ENCODE measurements around the gene CORO2A.

Gene CORO2A

DNA sequence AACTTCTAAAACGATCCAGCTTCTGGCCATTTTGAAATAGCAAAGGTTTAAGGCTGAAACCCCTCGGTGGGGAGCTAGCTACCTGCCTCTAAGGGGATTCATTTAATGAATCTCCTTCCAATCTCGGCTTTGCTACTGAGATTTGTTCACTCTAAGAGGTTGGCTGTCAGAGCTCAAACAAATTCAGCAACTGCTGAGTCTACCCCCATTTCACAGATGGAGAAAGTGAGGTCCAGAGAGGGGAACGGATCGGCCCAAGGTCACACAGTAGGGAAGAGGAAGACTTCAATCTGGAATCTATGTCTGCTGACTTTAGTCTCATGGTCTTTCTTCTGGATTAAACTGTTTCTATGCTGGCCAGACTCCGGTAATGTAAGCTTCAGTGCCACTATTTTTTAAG lies 3.0 kb downstream of the CORO2A start:
- H3K9me3 ChIP-seq (ENCODE audit: control insufficient read depth, low read length): no peaks in the 10 kb centered on the region
- no peak overlapping the region for H3K4me3 ChIP-seq (ENCODE audit: low read length)
- H3K36me3 ChIP-seq (ENCODE audit: control insufficient read depth, insufficient read depth, low read length, severe bottlenecking): no peaks in the 10 kb centered on the region
- H3K9ac ChIP-seq (ENCODE audit: low read length): no peak overlapping the region
- no peak for DNase-seq (ENCODE audit: low read depth)
- H3K4me1 ChIP-seq (ENCODE audit: control insufficient read depth, insufficient read depth, low read length): peaks cover 4% of the 10 kb centered on the region
- H3K27me3 ChIP-seq (replicated peaks; ENCODE audit: control insufficient read depth, insufficient read depth, low read length): no peaks in the 10 kb centered on the region

DNA sequence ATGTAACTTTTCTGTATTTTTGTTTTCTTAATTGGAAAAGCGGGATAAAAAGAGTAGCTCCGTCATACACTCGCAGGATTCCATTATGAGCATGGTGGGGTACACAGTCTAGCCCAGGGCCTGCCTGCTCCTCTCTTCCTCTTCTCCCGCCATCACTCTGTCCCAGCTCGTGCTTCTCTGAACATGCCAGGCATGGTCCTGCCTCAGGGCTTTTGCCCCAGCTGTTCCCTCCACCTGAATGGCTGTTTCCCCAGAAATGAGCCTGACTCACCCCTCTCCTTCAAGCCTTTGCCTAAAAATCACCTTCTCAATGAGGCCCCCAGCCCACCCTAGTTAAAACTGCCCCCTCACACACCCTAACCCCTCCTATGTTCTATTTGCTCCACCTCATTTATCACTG lies 4.5 kb downstream of the CORO2A start:
- no peaks in the 10 kb centered on the region for H3K9me3 ChIP-seq (ENCODE audit: control insufficient read depth, low read length)
- no peak overlapping the region for H3K9ac ChIP-seq (ENCODE audit: low read length)
- no peaks in the 10 kb centered on the region for H3K4me1 ChIP-seq (ENCODE audit: control insufficient read depth, insufficient read depth, low read length)
- H3K36me3 ChIP-seq (ENCODE audit: control insufficient read depth, insufficient read depth, low read length, severe bottlenecking): no peaks in the 10 kb centered on the region
- H3K27me3 ChIP-seq (replicated peaks; ENCODE audit: control insufficient read depth, insufficient read depth, low read length): no peaks in the 10 kb centered on the region
- DNase-seq (ENCODE audit: low read depth): no peak
- no peak overlapping the region for H3K4me3 ChIP-seq (ENCODE audit: low read length)

DNA sequence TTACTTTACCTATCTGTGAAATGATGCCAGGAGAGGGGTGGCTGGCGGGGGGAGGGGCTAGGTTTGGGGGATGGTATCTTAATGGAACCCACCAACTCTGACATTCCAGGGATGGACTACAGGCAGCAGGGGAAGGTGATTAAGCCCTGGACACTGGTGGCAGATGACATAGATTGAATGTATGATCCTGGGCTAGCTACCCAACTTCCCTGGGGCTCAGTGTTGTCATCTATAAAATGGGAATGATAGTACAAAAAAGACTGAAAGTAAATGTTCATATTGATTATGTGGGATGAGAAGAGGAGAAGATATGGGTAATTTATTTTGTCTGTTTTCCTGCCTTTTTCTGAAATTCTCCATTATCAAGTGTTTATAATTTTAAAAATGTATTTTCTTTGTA lies 6.2 kb downstream of the CORO2A start:
- Histone ChIP-seq H3K27me3 (replicated peaks; ENCODE audit: control insufficient read depth, insufficient read depth, low read length) (no peaks in the 10 kb centered on the region), H3K4me1 (ENCODE audit: control insufficient read depth, insufficient read depth, low read length) (no peaks in the 10 kb centered on the region), H3K36me3 (ENCODE audit: control insufficient read depth, insufficient read depth, low read length, severe bottlenecking) (no peaks in the 10 kb centered on the region), H3K9me3 (ENCODE audit: control insufficient read depth, low read length) (no peaks in the 10 kb centered on the region), H3K9ac (ENCODE audit: low read length) (no peak overlapping the region), H3K4me3 (ENCODE audit: low read length) (no peak overlapping the region)
- DNase-seq (ENCODE audit: low read depth): no peak

DNA sequence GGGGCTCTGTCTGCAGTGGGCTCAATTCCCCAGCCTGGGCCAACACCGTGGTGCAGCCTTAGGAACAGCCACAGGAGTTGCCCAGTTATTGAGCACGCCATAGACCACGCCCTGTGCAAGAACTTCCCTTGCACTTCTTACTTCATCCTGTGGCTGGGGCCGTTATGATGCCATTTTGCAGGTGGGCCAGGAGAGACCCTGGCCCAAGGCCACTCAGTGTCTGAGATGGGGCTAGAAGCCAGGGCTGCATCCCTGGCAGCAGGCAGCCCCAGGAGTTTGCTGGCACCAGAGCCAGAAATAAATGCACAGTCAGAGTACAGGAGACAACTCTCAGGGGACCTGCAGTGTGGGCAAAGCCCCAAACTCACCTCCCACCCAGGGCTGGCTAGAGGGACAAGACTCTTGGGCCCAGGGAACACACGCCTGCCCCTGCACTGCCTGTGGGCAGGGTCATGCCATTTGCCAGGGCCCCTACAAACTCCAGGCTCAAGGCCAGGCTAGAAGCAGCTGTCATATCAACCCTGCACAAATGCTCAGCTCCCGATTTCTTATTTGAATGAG lies 6.7 kb downstream of the CORO2A start:
- no peak for DNase-seq (ENCODE audit: low read depth)
- no peaks in the 10 kb centered on the region for H3K9me3 ChIP-seq (ENCODE audit: control insufficient read depth, low read length)
- H3K27me3 ChIP-seq (replicated peaks; ENCODE audit: control insufficient read depth, insufficient read depth, low read length): no peaks in the 10 kb centered on the region
- H3K36me3 ChIP-seq (ENCODE audit: control insufficient read depth, insufficient read depth, low read length, severe bottlenecking): no peaks in the 10 kb centered on the region
- no peak overlapping the region for H3K9ac ChIP-seq (ENCODE audit: low read length)
- H3K4me3 ChIP-seq (ENCODE audit: low read length): no peak overlapping the region
- no peaks in the 10 kb centered on the region for H3K4me1 ChIP-seq (ENCODE audit: control insufficient read depth, insufficient read depth, low read length)

DNA sequence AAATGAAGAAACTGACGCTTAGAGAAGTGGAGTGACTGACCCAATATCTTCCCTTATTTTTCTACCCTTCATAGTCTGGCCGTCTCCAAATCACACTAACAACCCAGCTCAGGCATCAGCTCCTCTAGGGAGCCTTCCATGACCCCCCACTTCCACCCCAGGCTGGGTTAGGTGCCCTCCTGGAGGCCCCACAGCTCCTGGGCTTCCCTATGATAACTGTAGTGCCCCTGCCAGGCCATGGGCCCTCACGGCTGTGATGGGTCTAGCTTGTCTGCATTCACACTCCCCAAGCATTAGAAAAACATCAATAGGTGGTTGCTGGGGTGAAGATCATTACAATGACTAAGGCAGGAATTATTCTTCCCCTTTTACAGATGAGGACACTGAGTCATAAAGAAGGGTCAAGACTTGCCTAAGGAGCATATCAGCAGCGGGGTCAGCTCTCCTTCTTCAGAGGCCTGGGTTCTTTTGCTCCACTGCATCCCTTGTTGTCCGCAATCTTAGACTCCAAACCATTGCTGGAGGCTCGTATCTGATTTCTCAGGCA lies 7.3 kb downstream of the CORO2A start:
- Histone ChIP-seq H3K27me3 (replicated peaks; ENCODE audit: control insufficient read depth, insufficient read depth, low read length) (peaks cover 2% of the 10 kb centered on the region), H3K4me1 (ENCODE audit: control insufficient read depth, insufficient read depth, low read length) (no peaks in the 10 kb centered on the region), H3K9ac (ENCODE audit: low read length) (no peak overlapping the region), H3K9me3 (ENCODE audit: control insufficient read depth, low read length) (no peaks in the 10 kb centered on the region), H3K4me3 (ENCODE audit: low read length) (no peak overlapping the region), H3K36me3 (ENCODE audit: control insufficient read depth, insufficient read depth, low read length, severe bottlenecking) (no peaks in the 10 kb centered on the region)
- DNase-seq (ENCODE audit: low read depth): no peak

DNA sequence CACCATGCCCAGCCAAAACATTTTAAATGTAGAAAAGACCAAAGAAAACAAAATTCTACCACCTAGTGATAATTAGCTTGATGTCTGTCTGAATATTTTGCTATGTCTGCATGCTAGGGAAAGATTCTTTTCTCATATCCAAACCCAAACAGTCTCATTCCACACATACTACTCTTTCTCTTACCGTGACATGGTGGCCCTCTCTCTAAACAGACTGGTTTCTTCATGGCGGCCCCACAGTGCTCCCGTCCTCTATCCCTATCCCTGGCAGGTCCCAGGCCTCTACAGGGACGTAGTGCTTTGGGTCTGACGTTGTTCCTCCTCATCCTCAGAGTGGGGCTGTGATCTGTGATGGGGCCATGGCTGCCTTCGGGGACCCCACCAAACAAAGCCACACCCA lies 8.1 kb downstream of the CORO2A start:
- Histone ChIP-seq H3K9me3 (ENCODE audit: control insufficient read depth, low read length) (no peaks in the 10 kb centered on the region), H3K4me3 (ENCODE audit: low read length) (no peak overlapping the region), H3K27me3 (replicated peaks; ENCODE audit: control insufficient read depth, insufficient read depth, low read length) (peaks cover 5% of the 10 kb centered on the region), H3K36me3 (ENCODE audit: control insufficient read depth, insufficient read depth, low read length, severe bottlenecking) (no peaks in the 10 kb centered on the region), H3K4me1 (ENCODE audit: control insufficient read depth, insufficient read depth, low read length) (no peaks in the 10 kb centered on the region), H3K9ac (ENCODE audit: low read length) (no peak overlapping the region)
- DNase-seq (ENCODE audit: low read depth): no peak

DNA sequence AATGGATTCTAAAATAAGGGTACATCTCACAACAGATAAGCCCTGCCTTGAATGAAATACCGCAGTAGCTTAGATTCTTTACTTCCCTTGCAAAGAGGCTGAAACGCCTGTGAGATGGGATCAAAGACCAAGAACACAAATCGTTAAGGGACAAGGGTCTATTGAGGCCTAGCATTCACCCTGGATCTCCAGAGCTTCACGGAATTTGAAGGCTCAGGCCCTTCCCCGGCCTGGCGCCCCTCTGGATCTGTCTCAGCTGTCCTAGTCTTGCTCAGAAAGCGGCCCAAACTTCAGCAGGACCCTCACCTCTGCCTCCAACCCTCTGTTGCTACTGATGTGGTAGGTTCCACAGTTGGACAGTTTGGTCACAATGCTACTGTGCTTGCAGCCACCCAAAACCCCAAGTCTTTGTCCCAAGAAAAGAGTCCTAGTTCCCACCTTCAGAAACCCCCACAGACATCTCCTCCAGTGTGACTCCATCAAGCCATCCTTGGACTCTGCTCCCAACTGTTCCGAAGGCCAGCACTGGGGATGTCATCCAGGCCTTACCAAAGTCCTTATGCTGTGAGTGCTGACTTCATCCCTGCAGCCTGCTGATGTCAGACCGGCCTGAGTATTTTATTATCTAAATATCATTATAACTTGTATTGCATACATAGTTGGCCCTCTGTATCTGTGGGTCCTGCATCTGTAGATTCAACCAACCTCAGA lies 9.4 kb downstream of the CORO2A start:
- DNase-seq (ENCODE audit: low read depth): no peak
- H3K9ac ChIP-seq (ENCODE audit: low read length): no peak overlapping the region

DNA sequence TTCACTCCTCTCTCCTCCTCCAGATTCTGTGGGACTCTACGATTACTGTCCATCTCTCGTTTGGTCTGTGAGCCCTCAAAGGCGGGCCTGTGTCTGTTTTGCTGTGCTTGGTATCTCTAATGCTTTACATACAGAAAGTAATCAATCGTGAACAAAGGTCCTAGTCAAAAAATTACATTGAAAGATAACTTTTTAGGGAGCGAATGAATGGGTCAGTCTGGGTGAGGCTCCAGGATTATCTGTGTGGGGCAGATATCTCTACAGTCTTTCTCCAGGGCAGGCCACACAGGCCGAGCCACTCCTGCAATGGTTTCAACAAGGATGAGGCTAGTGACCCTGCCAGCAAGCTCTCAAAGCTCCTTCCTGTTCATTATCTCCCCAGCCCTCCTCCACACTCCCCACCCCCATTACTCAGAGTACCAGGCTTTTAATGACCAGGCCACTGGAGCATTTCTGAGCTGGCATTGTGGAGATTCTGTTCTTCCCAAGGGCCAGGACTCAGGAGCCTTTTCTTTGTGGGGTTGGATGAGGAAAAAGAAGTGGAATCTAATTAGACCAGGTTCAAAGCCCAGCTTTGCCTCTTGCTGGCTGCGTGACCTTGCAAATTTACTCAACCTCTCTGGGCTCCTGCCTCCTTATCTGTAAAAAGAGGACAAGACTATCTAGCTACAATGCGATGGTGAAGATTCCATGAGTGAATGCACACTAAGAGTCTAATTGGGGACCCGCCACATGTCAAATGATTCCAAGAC lies 10.2 kb downstream of the CORO2A start:
- no peak for DNase-seq (ENCODE audit: low read depth)
- Histone ChIP-seq H3K9me3 (ENCODE audit: control insufficient read depth, low read length) (no peaks in the 10 kb centered on the region), H3K27me3 (replicated peaks; ENCODE audit: control insufficient read depth, insufficient read depth, low read length) (peaks cover 5% of the 10 kb centered on the region), H3K4me1 (ENCODE audit: control insufficient read depth, insufficient read depth, low read length) (no peaks in the 10 kb centered on the region), H3K4me3 (ENCODE audit: low read length) (no peak overlapping the region), H3K9ac (ENCODE audit: low read length) (no peak overlapping the region), H3K36me3 (ENCODE audit: control insufficient read depth, insufficient read depth, low read length, severe bottlenecking) (no peaks in the 10 kb centered on the region)

More for the DNA sequence above, 9.4 kb downstream of the CORO2A start:
- Histone ChIP-seq H3K4me1 (ENCODE audit: control insufficient read depth, insufficient read depth, low read length) (no peaks in the 10 kb centered on the region), H3K36me3 (ENCODE audit: control insufficient read depth, insufficient read depth, low read length, severe bottlenecking) (no peaks in the 10 kb centered on the region), H3K27me3 (replicated peaks; ENCODE audit: control insufficient read depth, insufficient read depth, low read length) (peaks cover 5% of the 10 kb centered on the region), H3K9me3 (ENCODE audit: control insufficient read depth, low read length) (no peaks in the 10 kb centered on the region), H3K4me3 (ENCODE audit: low read length) (no peak overlapping the region)

DNA sequence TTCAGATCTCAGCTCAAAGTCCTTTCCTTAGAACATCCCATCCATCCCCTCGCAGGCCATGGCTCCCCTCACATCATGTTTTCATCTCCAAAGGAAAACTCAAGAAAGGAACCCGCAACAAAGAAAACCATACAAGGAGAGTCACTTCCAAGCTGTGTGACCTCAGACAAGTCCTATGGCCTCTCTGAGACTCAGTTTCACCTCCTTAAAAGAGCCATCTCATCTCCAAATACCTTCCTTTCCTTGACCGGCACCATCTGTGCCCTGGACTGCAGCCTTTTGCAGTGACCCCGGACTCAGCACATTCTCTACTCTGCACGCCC lies 10.7 kb downstream of the CORO2A start:
- Histone ChIP-seq H3K9ac (ENCODE audit: low read length) (no peak overlapping the region), H3K27me3 (replicated peaks; ENCODE audit: control insufficient read depth, insufficient read depth, low read length) (peaks cover 6% of the 10 kb centered on the region)

DNA sequence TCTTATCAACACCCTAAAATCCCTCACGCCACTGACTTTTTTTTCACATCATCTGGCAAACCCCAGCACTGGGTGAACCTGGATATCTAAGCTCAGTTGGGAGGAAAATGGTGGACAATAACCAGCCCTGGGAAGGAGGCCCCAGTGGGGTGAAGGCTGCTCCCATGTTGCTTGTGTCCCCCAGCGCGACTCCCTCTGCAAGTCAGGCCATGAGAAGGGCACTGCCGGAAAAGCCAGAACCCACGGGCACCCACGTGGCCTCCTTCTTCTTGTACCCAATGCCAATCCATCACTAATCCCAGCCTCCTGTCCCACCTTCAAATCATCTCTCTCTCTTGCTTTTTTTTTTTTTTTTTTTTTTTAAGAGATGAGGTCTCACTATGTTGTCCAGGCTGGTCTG lies 11.4 kb downstream of the CORO2A start:
- no peak overlapping the region for H3K4me3 ChIP-seq (ENCODE audit: low read length)
- no peaks in the 10 kb centered on the region for H3K4me1 ChIP-seq (ENCODE audit: control insufficient read depth, insufficient read depth, low read length)
- H3K9ac ChIP-seq (ENCODE audit: low read length): no peak overlapping the region
- DNase-seq (ENCODE audit: low read depth): no peak
- no peaks in the 10 kb centered on the region for H3K36me3 ChIP-seq (ENCODE audit: control insufficient read depth, insufficient read depth, low read length, severe bottlenecking)
- peaks cover 8% of the 10 kb centered on the region for H3K27me3 ChIP-seq (replicated peaks; ENCODE audit: control insufficient read depth, insufficient read depth, low read length)
- no peaks in the 10 kb centered on the region for H3K9me3 ChIP-seq (ENCODE audit: control insufficient read depth, low read length)

More for the DNA sequence above, 10.7 kb downstream of the CORO2A start:
- Histone ChIP-seq H3K36me3 (ENCODE audit: control insufficient read depth, insufficient read depth, low read length, severe bottlenecking) (no peaks in the 10 kb centered on the region), H3K4me3 (ENCODE audit: low read length) (no peak overlapping the region), H3K4me1 (ENCODE audit: control insufficient read depth, insufficient read depth, low read length) (no peaks in the 10 kb centered on the region), H3K9me3 (ENCODE audit: control insufficient read depth, low read length) (no peaks in the 10 kb centered on the region)
- no peak for DNase-seq (ENCODE audit: low read depth)

All from adipocyte (in vitro differentiated cells).